ENCODE results near the gene GRAMD2B. TPM values are rescaled to one million over a fixed set of nuclear protein-coding genes. Genes with fewer than 3 reads are reported as not detected.
A peak's percentile ranks its signal among the peaks of the same experiment; 100 is the strongest.

Gene GRAMD2B
- total RNA-seq, 3 donors from 2014 or later = 38.1 to 206 (median 103) TPM

GRCh38 chr5:126450907-126451306 is 27.7 kb downstream of the GRAMD2B start:
- no peak for DNase-seq (ENCODE audit: low spot score in 2 of 2)
- Histone ChIP-seq H3K27ac (peak overlapping the region; percentile 38 to 86), H3K4me1 (peaks cover 0 to 9% of the 10 kb centered on the region in 2 donors), H3K4me3 (no peak overlapping the region), H3K36me3 (no peaks in the 10 kb centered on the region), H3K27me3 (no peaks in the 10 kb centered on the region), H3K9me3 (no peaks in the 10 kb centered on the region)
- intact Hi-C loops (cut with DNase I; ENCODE audit: low total_unique reads) = no loop called here
- TF ChIP-seq, protein P1, sequence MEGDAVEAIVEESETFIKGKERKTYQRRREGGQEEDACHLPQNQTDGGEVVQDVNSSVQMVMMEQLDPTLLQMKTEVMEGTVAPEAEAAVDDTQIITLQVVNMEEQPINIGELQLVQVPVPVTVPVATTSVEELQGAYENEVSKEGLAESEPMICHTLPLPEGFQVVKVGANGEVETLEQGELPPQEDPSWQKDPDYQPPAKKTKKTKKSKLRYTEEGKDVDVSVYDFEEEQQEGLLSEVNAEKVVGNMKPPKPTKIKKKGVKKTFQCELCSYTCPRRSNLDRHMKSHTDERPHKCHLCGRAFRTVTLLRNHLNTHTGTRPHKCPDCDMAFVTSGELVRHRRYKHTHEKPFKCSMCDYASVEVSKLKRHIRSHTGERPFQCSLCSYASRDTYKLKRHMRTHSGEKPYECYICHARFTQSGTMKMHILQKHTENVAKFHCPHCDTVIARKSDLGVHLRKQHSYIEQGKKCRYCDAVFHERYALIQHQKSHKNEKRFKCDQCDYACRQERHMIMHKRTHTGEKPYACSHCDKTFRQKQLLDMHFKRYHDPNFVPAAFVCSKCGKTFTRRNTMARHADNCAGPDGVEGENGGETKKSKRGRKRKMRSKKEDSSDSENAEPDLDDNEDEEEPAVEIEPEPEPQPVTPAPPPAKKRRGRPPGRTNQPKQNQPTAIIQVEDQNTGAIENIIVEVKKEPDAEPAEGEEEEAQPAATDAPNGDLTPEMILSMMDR (IDR thresholded peaks at IDR 0.05) = no peak
- no peak for TF ChIP-seq POLR2AphosphoS5 (IDR thresholded peaks at IDR 0.05)
- TF ChIP-seq POLR2A (IDR thresholded peaks at IDR 0.05) = no peak

DNA sequence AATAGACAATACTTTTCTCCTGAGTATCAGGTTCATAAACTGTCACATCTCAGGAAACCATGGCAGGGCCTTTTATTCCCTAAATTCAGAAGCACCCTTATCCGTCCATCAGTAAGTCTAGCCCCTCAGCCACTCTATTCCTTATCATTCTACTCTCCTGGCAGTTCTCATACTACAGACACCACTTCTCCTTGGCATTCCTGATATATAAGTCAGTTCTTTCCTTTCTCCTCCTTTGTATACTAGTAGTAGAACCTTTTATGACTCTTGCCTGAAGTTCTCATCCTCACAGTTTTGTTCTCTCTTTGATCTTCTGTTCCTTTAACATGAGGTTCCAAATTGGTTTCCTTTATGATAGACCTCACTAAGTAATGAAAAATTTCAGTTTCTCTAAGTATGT is 29.3 kb downstream of the GRAMD2B start:
- no peaks in the 10 kb centered on the region for H3K9me3 ChIP-seq
- TF ChIP-seq POLR2AphosphoS5 (IDR thresholded peaks at IDR 0.05) (no peak), POLR2A (IDR thresholded peaks at IDR 0.05) (no peak)
- TF ChIP-seq, protein P1 (IDR thresholded peaks at IDR 0.05) = no peak
- intact Hi-C loops (cut with DNase I; ENCODE audit: low total_unique reads) = no loop called here
- H3K4me3 ChIP-seq = no peak overlapping the region
- peaks cover 0 to 9% of the 10 kb centered on the region in 2 donors for H3K4me1 ChIP-seq
- peak overlapping the region; percentile 65 to 66 for H3K27ac ChIP-seq
- no peaks in the 10 kb centered on the region for H3K27me3 ChIP-seq
- DNase-seq (ENCODE audit: low spot score in 2 of 2) = no peak
- no peaks in the 10 kb centered on the region for H3K36me3 ChIP-seq

DNA sequence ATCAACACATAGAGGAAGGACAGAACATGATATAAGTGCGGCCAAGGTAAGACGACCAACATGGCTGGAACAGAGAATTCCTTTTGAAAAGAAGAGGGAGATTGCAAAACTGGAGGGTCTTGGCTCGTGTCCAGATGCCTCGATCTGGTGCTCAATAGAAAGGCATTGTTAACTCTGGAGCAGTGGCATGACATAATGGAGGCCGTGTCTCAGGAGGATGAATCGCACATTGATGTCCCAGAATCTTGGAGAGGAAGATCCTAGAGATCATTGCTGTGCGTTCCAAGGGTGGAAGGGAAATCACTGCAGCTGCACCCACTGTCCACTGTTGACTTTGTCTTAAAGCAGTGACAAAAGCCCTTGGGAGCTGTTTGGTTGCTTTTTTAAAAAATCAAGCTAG is 30.9 kb downstream of the GRAMD2B start:
- Histone ChIP-seq H3K4me3 (no peak overlapping the region), H3K4me1 (peaks cover 0 to 9% of the 10 kb centered on the region in 2 donors), H3K27ac (peak overlapping the region; percentile 62 to 67), H3K36me3 (no peaks in the 10 kb centered on the region), H3K9me3 (no peaks in the 10 kb centered on the region), H3K27me3 (no peaks in the 10 kb centered on the region)
- intact Hi-C loops (cut with DNase I; ENCODE audit: low total_unique reads) = no loop called here
- TF ChIP-seq, protein P1 (IDR thresholded peaks at IDR 0.05) = no peak
- no peak for TF ChIP-seq POLR2AphosphoS5 (IDR thresholded peaks at IDR 0.05)
- TF ChIP-seq POLR2A (IDR thresholded peaks at IDR 0.05) = no peak
- peak in 1 of 2 donors; percentile 70 for DNase-seq (ENCODE audit: low spot score in 2 of 2)

DNA sequence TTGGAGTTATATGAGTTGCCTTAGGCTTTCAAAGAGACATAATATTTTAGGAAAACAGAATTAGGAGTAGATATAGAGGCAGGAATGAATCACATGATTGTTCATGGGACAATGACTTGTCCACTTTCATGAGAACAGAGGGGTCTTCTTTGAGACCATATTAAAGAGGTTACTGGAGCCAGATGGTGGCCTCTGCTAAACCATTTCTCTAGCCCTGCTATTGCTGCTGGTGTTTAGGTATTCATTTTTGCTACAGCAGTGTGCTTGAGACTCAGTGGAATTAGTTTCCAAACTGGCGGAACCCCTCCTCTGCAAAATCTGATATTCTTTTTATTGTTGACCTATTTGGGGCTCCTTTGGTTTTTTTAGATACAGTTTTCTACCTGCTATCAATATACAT is 31.3 kb downstream of the GRAMD2B start:
- H3K4me1 ChIP-seq = peaks cover 0 to 9% of the 10 kb centered on the region in 2 donors
- DNase-seq (ENCODE audit: low spot score in 2 of 2) = no peak
- intact Hi-C loops (cut with DNase I; ENCODE audit: low total_unique reads) = no loop called here

DNA sequence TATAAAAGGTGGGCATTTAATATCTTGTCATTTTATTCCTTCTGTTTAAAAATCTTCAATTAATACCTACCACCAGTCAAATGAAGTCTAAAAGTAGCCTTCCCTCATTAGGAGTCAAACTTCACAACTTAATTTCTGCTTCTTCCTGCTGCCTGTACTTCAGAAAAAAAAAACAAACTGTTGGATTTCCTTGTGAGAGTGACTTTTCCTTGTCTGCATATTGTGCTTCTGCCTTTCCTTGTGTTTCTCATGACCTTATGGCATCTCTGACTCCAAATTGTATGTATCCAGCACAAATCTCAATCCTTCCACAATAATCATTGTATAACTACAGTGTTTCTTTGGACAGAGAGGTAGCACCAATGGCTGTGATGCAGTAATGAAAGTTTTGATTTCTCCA is 32.1 kb downstream of the GRAMD2B start:
- TF ChIP-seq POLR2AphosphoS5 (IDR thresholded peaks at IDR 0.05) (no peak), POLR2A (IDR thresholded peaks at IDR 0.05) (no peak)
- TF ChIP-seq, protein P1 (IDR thresholded peaks at IDR 0.05) = no peak
- Histone ChIP-seq H3K4me1 (peaks cover 0 to 3% of the 10 kb centered on the region in 2 donors), H3K27me3 (no peaks in the 10 kb centered on the region)

More for the DNA sequence above, 31.3 kb downstream of the GRAMD2B start:
- Histone ChIP-seq H3K9me3 (no peaks in the 10 kb centered on the region), H3K36me3 (no peaks in the 10 kb centered on the region), H3K27me3 (no peaks in the 10 kb centered on the region), H3K4me3 (no peak overlapping the region), H3K27ac (peak overlapping the region; percentile 62 to 67)
- TF ChIP-seq POLR2AphosphoS5 (IDR thresholded peaks at IDR 0.05) (no peak), POLR2A (IDR thresholded peaks at IDR 0.05) (no peak)
- TF ChIP-seq, protein P1 (IDR thresholded peaks at IDR 0.05) = no peak

More for the DNA sequence above, 32.1 kb downstream of the GRAMD2B start:
- DNase-seq (ENCODE audit: low spot score in 2 of 2) = no peak
- intact Hi-C loops (cut with DNase I; ENCODE audit: low total_unique reads) = no loop called here
- no peaks in the 10 kb centered on the region for H3K9me3 ChIP-seq
- H3K4me3 ChIP-seq = no peak overlapping the region
- H3K36me3 ChIP-seq = no peaks in the 10 kb centered on the region
- peak overlapping the region; percentile 27 to 49 for H3K27ac ChIP-seq

Data from breast epithelium (tissue), 4 donors.